ENCODE data around the gene UQCC5.

Gene UQCC5

DNA sequence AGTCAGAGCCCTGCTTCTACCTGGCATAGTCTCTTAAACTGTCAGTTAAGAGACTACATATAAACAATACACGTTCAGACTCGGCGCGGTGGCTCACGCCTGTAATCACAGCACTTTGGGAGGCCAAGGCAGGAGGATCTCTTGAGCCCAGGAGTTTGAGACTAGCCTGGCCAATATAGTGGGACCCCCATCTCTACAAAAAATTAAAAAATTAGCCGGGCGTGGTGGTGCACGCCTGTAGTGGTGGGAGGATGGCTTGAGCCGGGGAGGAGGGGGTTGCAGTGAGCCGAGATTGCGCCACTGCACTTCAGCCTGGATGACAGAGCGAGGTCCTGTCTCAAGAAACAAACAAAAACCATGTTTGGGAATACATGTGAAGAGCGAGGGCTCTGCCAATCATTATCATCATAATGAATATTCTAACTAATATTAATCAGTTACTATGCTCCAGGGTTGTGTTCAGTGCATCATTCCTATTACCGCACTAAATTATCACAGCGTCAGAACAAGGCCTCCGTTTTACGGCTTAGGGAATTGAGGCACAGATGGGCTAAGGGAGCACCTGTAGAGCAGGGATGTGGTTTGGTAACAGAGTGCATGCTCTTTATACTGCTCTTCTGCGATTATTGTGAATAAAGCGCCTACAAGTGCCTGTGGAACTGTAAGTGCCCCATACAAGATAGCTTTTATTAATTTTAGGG, 844 bp upstream of the UQCC5 start:
- DNase-seq = peak; percentile 14

GRCh38 chr3:52536112-52536368, 365 bp upstream of the UQCC5 start:
- DNase-seq = no peak

DNA sequence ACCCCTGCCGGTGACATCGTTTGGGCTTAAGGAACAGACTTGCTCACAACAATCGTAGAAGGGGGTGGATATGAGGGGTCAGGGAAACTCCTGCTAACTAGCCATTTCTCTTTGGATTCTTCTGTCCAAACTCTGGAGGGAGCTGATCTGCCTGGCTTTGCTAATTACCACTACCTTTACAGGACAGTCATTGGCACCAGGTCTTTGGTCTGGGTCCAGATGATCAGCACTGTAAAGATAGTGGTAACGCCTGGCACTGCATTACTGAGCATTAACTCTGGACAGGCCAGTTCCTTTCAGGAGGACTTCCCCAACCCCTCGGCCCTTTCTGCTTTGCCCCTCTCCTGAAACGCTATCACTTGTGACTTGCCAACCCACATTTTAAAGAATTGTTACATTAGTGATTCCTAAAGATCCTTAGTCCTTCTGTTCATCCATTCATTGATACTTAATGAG, 788 bp downstream of the UQCC5 start:
- DNase-seq = no peak

DNA sequence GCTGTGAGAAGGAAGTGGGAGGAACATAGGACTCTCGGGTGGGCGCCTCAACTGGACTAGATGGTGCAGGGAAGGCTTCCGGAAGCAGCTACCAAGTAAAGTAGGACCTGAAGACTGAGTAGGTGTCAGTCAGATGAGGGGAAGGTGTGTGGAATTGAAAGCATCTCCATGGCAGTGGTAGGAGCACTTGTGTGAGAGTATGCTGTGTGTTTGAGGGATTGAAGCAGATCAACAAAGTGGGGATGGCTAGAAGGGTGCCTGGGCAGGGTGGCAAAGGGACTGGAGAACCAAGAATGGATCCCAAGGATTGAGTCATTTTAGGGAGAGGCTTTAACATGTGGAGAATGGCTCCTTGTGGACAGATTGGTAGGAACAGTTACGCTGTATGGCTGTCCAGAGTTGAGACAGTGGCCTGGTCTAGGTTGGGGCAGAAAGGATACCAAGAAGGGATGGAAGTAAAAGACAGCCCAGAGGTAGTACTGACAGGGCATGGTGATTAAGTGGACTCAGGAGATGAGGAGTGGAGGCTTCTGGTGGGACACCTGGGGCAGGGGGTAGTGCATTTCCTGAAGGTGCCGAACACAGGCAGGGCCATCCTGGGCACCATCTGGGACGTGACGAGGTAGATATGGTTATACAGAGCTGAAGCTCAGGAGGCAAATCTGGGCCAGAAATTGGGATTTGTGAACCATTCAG, 1.5 kb downstream of the UQCC5 start:
- DNase-seq = no peak

DNA sequence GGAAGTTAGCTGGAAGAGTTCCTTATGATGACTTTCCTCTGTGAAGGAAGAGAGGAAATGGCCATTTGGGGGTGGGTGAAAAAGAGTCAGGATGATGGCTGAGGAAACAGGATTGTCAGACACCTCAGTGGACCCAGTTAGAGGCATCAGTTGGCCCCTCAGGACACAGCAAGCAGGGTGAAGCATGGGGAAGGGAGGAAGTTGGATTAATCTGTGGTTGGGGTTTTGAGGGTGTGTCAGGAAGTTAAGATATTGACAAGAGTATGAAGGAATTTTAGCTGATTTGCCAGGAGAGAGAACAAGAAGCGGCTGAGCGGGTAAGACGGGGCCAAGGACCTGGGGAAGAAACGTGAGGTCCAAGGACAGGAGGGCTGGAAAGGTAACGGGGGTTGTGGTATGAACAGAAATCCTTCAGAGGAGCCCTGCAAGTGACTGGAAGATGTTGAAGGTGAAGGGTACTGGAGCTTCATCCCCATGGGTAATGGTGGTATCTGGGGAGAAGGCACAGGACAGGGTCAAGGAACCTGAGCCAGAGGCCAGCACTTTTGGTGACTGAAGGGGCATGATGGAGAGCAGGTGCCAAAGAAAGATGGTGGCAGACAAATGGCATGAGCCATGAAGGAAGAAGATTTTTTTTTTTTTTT, 2.7 kb downstream of the UQCC5 start:
- DNase-seq = no peak

GRCh38 chr3:52541050-52541449, 4.6 kb downstream of the UQCC5 start:
- DNase-seq = no peak

DNA sequence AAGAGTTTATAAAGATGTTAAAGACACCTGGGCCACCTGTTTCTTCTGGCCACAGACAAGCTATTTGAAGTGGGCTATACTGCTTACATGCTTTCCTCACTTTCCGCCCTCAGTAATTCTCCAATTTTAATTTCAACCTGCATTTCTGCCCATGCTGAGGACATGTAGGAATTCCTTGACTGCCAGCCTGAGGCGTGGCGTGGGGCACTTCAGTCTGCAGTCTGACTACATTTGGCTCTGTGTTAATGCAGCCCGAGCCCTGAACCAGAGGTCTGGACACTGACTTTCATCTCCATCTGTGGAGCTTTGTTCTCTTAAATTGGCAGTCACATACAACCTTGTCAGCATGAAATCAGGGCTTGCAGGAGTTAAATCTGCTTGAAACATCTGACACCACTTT, 8.5 kb downstream of the UQCC5 start:
- DNase-seq = no peak

DNA sequence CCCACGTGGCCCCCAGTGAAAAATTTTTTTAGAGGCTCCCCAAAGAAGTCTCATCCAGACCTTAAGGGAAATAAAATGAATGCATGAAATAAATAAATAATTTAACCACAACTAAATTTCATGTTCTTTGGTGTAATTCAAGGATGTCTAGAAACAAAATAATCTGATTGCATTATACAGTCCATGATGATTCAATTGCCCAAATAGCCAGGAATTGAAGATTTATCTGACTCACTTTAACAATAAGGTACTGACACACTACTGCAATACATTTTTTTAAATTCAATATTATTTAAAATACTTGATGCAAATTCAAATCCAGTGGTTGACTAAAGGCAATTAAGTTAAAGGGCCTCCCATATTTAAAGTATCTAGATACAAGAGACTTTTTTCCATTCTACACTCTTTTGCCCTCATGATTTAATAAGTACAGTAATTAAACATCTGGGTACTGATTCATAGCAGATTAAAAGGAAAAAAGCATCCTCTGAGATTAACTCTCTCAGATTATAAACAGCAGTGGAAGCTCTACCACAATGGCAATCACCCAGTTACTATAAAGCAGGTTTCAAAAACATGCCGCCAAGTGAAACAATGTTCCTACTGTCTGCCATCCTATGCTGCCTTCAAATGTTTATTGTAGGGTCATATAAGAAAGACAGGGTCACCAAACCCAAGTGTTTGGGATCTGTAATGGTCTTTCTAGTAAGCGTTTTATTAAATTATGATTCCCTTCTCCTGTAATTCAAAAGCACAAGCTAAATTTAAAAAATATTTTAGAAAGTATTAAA, 9.9 kb downstream of the UQCC5 start:
- DNase-seq = no peak

GRCh38 chr3:52547143-52547542, 10.7 kb downstream of the UQCC5 start:
- DNase-seq = no peak

DNA sequence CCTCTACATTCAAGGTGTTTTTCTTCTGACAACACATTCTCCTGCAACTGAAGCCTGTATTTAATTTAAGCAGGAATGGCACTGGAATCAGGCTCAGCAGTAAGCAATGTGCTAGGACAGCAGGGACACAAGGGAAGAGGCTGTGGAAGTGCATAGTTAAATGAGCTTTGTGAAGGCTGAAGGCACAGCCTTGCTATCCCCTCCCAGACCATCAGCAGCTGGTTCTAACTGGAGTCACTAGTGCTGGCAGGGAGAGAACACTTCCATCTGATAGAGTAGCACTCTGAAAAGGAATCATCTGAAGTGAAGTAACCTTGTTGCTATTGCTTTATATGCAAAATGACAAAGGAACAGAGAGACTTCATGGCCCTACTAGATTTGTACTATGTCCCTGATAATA, 14.7 kb downstream of the UQCC5 start:
- no peak for DNase-seq

- DNase-seq = no peak
Measured at GRCh38 chr3:52552089-52552488, 15.7 kb downstream of the UQCC5 start.

- no peak for DNase-seq
Measured at GRCh38 chr3:52554026-52554755, 17.8 kb downstream of the UQCC5 start.

GRCh38 chr3:52555056-52555455, 18.7 kb downstream of the UQCC5 start:
- no peak for DNase-seq

GRCh38 chr3:52557011-52557960, 20.9 kb downstream of the UQCC5 start:
- DNase-seq = no peak

DNA sequence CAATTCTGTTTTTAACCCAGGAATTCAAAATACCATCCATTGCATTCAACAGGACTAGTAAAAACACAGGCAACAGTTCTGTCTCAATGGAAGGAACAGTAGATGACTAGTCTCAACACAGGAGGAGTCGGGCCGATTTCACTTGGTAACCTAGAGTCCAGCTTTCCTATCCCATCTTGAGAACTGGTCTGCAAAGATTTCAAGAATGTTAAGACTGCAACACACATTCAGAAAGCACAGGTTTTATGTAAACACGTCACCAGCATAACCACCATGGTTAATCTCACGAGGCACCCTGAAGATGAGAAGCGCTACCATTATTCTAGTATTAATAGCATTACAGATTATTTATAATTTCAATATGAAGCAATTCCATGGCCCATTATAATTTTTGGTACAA, 22.0 kb downstream of the UQCC5 start:
- no peak for DNase-seq

DNA sequence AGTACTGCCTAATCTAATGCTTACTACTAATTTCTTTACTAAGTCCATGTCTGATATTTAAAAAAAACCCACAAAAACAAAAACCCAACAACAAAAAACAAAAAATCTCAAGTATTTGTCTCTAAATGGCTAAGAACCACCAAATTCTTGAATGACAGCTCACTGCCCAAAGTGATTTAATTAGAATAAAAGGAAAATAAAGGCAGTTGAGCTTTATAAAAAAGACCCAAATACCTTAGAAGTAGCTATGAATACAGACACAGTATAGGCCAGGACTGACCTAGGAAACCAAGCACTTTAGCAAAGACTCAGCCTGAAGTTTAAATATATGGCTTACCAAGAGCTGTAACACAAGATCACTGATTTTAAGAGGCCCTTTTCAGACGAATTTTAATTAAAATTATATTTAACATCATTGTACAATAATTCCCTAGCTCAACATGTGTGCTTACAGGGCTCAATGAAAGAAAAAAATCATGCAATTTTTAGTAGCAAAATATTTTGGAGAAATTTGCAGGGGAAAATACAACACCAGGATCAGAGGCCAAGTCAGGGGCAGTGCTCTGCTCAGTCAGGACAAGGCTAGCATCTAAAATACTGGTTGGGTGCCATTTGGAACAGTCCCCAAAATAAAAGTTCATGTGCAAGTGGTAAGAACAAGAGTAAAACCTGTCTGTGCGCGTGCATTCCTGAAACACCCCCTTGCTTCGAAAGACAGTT, 24.8 kb downstream of the UQCC5 start:
- DNase-seq = no peak

GRCh38 chr3:52563984-52564383, 27.6 kb downstream of the UQCC5 start:
- no peak for DNase-seq

DNA sequence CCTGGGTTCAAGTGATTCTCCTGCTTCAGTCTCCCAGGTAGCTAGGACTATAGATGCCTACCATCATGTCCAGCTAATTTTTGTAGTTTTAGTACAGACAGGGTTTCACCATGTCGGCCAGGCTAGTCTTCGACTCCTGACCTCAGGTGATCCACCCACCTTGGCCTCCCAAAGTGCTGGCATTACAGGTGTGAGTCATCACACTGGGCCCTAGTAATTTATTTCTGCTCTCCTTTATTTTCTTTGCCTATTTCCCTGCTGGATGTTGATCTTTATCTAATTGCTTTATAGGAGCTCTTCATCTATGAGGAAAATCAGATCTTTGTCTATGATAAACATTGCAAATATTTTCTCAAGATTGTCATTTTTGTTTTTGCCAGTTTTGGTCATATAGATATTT, 31.7 kb downstream of the UQCC5 start:
- DNase-seq = no peak

- no peak for DNase-seq
Measured at GRCh38 chr3:52570076-52570475, 33.7 kb downstream of the UQCC5 start.

DNA sequence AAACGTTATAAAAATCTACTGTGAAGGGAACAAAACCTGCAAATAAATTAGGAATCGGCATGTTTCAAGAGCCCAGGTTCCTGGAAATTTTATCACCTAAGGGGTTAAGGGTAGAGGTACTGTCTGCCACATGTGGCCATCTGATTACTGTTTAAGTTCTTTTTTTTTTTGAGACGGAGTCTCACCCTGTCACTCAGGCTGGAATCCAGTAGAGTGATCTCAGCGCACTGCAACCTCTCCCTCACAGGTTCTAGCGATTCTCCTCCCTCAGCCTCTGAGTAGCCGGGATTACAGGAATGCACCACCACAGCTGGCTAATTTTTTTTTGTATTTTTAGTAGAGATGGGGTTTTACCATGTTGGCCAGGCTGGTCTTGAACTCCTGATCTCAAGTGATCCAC, 35.8 kb downstream of the UQCC5 start:
- no peak for DNase-seq

Measured in femur (tissue), 1 donor.